Ramos (cell line): ENCODE data around the gene ENC1.

Source experiments
- in situ Hi-C: fragments of 300-500 bp; cut with MboI; formaldehyde crosslinking; loops from one replicate; pipeline ENCODE4 v1.14.3; 2022; ENCODE audit warnings: low sequenced_read_pairs; ENCODE audit not compliant: unreplicated experiment

Gene ENC1

GRCh38 chr5:74634611-74635286 is 5.8 kb downstream of the ENC1 start:
- in situ Hi-C loops: no loop called here

DNA sequence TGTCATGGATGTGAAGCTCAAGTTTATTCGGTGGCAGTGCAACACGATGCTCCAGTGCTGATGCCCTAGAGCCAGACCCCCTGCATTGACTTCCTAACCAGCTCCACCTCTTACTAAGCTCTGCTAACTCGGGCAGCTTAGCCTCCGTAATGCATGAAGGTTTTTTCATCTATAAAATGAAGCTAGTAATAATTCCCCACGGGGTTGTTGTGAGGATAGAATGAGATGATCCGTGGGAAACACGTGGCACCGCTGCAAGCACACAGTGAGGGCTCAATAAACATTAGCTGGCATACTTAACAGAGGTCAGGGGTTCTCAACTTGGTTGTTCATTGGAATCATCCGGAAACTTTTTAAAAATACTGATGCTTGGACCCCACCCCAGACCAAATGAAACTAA is 6.8 kb downstream of the ENC1 start:
- in situ Hi-C loops: no loop called here

- in situ Hi-C loops: no loop called here
Measured at GRCh38 chr5:74632947-74633356, 7.6 kb downstream of the ENC1 start.

- in situ Hi-C loops: no loop called here
Measured at GRCh38 chr5:74631081-74631953, 9.2 kb downstream of the ENC1 start.

DNA sequence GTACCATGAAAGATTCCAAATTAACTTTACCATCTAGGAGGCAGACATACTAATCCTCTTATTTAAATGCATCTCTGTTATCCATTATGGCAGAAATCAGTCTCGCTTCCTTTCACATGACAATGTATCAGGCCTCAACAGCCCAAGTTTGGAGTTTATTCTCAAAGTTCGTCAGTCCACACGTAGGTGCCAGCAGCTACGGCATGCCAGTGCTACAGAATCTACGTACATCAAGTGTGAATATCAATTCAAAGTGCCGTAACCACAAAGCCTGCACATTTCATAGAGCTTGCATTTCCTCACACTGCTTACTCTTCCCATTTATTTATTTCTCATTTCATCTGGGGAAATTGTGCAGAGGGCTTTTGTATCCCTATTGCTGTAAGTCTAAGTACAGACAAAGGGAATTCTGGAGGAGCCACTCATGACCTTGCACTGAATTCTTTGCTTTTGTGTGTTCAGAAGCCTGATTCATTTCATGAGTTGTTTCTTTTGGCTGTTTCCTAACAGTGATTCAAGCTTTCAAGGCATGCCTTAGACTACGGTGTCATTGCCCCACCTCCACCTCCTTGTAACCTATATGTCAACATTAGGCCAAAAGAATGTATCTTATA is 10.0 kb downstream of the ENC1 start:
- in situ Hi-C loops: no loop called here

DNA sequence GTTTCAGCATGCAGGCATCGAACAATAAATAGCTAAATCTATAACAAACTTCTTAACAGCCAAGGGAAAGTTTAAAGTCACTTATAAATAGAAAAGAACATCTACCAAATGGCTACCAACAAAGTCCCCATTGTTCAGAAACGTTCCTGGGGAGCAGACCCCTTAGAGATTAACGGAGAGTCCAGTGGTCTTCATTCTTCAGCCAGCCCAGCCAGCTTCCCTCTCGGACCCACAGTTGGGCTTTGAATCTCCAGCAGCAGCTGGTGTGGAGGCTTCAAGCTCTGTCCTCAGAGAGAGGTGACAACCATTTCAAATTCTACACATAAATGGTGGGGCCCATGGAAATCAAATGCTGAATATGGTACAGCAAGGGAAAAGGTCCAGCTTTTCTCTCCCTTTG is 11.2 kb downstream of the ENC1 start:
- in situ Hi-C loops: no loop called here

DNA sequence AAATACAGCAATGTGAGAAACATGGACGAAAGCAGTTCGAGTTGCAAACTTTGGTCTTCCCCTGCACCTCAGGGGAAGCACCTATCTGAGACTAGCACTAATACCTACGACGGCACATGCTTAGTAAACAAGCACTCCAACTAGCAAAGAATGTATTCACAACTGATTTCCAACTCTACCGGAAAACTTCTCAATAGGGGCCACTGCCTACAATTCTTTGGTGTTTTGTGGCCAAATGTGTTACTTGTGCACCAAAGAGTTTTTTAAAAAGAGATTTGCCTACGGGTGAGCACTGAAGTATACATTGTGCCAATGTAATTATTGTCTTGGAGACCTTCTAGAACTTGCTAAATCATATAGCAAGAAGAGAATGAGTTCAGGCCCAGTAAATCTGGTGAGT is 12.2 kb downstream of the ENC1 start:
- in situ Hi-C loops: no loop called here

- in situ Hi-C loops: no loop called here
Measured at GRCh38 chr5:74627646-74628279, 12.8 kb downstream of the ENC1 start.

DNA sequence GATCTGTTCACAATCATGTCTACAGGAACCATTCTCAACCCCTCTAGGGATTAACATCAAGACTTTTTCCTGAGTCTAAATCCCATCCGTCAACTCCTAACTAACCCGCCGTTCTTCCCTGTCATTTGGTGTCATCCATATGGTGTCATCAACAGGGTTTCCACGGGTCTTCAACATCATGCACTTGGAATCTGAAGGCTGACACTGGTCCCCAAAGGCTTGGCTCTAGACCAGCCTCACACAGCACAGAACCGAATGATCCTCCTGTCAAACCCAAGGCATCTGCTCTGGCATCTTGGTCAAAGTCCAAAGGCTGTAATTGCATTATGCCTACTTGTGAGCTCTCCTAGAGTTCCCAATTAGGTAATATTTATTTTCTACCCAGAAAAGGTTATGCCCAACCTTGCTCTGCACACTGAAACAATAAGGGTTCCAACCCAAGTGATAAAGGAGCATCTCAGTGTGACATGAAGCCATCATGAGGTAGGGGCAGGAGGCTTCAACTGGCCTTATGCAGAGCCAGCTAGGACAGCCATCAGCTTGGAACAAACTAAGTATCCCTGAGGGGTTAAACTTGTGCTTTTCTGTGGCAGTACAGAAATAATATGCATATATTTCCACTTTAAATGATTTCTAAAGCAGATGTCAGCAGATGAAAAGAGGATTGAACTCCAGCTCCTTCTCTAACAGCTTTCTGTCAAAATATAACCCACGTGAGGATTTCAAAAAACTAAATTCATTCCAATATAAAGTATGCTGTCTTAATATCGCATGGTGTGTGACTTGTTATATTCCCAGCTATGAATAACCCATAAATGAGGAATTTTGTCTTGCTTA is 13.9 kb downstream of the ENC1 start:
- in situ Hi-C loops: no loop called here

GRCh38 chr5:74625742-74626241 is 14.7 kb downstream of the ENC1 start:
- in situ Hi-C loops: no loop called here

DNA sequence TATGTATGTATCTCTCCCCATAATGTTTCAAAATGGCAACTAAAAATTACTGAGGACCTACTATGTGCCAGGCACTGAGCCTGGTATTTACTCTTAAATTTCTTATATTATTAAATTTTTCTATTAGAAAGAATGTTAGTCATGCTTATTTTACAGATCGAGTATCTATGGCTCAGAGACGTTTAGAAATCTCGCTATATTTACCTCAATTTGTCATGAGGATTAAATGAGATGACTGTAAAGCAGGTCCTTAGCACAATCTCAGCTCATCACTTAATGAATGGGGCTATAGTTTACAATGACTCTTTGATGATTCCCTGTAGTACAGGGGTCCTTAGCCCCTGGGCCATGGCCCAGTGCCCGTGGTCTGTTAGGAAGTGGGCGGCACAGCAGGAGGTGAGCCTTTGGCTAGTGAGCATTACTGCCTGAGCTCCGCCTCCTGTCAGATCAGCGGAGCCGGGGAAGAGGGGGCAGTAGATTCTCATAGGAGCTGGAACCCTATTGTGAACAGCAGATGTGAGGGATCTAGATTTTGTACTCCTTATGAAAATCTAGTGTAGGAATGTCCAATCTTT is 15.5 kb downstream of the ENC1 start:
- in situ Hi-C loops: no loop called here

DNA sequence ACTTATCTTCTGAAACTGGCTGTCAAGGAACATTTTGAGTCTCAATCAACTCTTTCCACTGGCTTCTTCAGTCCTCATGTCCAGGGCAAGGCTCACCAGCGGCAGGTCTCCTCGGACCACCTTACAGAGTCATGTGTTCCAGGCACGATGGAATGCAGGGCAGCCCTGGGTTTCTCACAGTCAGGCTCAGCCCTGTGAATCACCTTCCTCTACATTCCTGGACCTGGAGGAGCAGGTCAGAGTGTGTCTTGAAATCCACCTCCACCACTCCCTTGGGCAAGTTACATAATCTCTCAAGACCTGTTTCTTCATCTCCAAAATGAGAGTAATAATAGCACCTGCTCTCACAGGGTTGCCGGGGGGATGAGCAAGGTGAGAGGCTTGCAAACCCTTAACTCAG is 16.0 kb downstream of the ENC1 start:
- in situ Hi-C loops: no loop called here

DNA sequence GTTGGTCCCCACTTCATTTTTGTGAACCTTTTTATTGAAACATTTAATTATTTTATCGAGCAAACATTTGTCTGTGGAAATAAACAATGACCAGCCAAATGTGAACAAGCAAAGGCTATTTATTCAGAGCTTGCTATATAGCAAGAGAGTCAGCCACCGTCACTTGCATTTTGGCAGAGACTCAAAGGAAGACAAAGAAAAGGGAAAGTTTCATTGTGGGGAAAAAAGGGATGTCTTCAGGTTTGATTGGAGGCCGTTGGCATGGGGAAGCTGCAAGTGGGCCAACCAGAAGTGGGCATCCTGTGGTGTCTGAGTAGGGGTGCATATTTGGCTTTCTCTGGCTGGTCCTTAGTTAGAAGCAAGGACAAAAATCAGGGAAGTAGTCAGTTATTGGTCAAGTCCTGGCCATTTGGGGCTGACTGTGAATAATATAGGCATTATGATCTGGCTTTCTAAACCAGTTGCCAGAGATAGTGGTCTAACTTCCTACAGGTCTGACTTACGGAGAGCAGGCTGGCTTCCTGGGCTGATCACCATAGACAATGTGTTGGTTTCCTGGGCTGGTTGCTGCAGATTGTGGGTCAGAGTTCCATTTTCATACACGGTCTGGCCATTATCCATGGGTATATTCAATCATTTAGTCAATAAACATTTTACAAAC is 16.6 kb downstream of the ENC1 start:
- in situ Hi-C loops: no loop called here

DNA sequence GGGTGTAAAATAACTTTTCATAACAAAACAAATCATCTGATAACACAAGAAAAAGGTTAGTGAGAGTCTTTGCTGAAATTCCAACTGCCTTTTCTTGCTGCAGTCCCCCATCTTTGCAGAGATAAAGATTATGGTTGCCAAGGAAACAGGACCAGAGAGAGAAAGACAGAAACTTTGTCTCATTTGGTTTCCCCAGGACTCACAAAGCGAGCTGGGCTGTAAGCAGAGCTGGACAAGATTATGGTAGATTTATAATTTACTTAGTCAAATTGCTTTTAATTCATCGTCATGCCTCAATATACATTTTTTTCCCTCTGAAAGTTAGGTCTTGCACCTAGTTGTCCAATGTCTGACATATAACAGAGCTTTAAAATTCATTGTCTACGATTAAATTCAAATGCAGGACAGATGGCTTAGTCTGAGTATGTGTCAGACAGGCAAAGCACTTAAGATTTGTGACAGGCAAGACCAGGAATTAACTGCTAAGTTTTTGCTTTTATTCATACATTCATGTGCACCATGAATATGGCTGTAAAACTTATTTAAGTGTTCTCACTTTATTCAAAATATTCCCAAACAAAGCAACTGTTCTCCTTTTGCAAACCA is 17.4 kb downstream of the ENC1 start:
- in situ Hi-C loops: no loop called here

DNA sequence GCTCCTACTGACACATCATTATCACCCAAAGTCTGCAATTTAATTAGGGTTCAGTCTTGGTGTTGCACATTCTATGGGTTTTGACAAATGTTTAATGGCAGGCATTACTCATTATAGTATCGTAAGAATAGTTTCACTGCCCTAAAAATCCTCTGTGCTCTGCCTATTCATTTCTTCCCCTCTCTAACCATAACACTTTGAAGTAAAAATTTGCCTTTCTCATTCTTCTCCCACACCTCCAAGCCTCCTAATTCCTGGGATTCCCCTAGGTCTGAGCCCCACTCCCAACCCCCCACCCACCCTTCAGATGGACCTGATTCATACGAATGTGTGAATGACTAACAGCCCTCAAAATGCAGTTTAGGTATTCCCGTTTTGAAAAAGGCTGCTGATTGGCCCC is 18.4 kb downstream of the ENC1 start:
- in situ Hi-C loops: no loop called here

DNA sequence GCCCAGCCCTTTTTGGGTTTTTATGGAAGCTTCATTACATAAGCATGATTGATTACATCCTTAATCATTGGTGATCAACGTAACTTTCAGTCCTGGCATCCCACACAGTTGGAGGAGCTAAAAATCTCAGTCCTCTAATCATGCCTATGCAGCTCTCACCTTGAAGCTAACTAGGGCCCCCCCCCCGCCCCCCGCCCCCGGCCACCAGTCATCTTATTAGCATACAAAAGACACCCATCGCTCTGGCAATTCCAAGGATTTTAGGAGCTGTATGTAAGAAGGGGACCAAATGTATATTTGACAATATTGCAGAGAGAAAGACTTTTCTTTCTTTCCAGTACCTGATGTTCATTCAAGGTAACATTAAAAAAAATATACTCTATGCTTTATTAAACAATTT is 19.0 kb downstream of the ENC1 start:
- in situ Hi-C loops: no loop called here

DNA sequence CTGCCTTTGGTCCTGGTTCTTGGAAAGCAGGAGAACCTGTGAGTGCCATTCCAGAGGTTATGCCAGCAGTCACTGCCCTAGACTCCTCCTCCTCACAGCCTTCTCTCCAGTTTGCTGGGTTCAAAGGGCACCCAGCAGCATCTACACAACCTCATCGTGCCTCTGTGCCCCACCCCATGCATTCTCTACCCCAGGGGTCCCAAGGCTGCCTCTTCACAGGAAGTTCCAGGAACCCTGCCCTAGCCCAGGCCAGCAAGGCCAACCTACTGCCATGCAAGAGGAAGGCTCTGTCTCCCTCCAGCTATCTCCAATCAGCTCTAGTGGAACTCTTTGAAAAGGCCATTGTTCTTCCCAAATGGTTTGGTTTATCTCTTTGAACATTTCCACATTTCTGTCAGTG is 21.2 kb downstream of the ENC1 start:
- in situ Hi-C loops: no loop called here

GRCh38 chr5:74618106-74618505 is 22.4 kb downstream of the ENC1 start:
- in situ Hi-C loops: no loop called here

DNA sequence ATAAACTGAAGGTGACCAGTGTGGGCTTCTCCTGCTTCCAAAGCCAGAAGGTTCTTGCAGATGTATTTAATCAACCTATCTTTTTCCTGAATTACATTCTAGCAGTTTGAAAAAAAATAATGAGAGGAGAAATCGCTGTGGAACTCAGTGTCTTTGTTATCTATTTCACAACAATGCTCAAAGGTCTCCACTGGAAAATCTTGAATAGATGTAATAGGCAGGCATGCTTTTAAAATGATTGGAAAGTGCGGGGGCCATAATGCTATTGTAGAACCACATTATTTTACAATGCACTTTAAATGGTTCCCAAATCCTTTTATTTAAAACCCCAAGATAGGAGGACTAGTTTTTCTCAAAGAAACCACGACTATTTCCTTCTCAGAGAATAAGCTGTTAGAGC is 23.3 kb downstream of the ENC1 start:
- in situ Hi-C loops: no loop called here
